Measurements from ENCODE around the gene SCN1B. TPM values are rescaled to one million over a fixed set of nuclear protein-coding genes. Genes with fewer than 3 reads are reported as not detected.
A peak's percentile ranks its signal among the peaks of the same experiment; 100 is the strongest.
"Not testable (repeated sequence)": the region's sequence is repeated elsewhere in the genome, so short reads cannot be mapped to it uniquely, and the experiment has no call there.

Gene SCN1B
- 1 to 10 TPM; 2.7 to 4.7 TPM for total RNA-seq

- H3K9me3 Mint-ChIP-seq, result no peaks in the 10 kb centered on the region
- H3K27me3 Mint-ChIP-seq (ENCODE audit: low read depth), result peaks cover 24% of the 10 kb centered on the region
- H3K36me3 Mint-ChIP-seq (ENCODE audit: insufficient read depth in 2 of 2), result peaks cover 3 to 6% of the 10 kb centered on the region in 2 donors
- peaks cover 17% of the 10 kb centered on the region for H3K4me1 Mint-ChIP-seq (ENCODE audit: low read depth)
- H3K4me3 Mint-ChIP-seq, result peak within 1 kb of the TSS; percentile 64 to 72
- peak; percentile 82 for DNase-seq
- peak; percentile 82 to 86 for ATAC-seq (replicated peaks in 1 of 2)
- peak within 1 kb of the TSS; percentile 80 for H3K27ac Mint-ChIP-seq
Measured at GRCh38 chr19:35030257-35031071, at the start of gene SCN1B. Gene SCN1B, plus strand, starts transcription at chr19:35030470. Its CDS starts 351 bp downstream, at chr19:35030821.

DNA sequence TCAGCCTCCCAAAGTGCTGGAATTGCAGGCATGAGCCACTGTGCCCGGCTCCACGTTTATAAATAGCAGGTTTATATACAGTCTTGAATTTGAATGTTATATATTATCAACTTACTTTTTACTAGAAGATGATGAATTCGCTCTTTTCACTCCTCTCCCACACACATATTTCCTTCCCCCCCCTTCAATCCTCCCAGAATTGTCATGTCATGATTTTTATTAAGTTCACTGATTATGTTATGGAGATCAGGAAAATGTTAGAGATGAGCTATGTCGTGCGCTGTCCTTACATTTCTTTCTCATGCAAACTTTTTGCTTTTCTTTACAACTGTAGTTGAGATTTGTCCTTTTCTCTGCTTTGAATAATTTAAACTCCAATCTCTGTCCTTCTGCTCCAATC, 48.0 kb upstream of the SCN1B start:
- DNase-seq, result no peak
- Mint-ChIP-seq H3K4me1 (ENCODE audit: low read depth) (peaks cover 22% of the 10 kb centered on the region), H3K36me3 (ENCODE audit: insufficient read depth in 2 of 2) (peaks cover 3 to 11% of the 10 kb centered on the region in 2 donors), H3K27me3 (ENCODE audit: low read depth) (no peaks in the 10 kb centered on the region), H3K27ac (no peak overlapping the region), H3K9me3 (peaks cover 2% of the 10 kb centered on the region in 2 donors), H3K4me3 (no peak overlapping the region)
- ATAC-seq (replicated peaks in 1 of 2), result no peak

GRCh38 chr19:34983786-34984185, 46.5 kb upstream of the SCN1B start:
- no peak for ATAC-seq (replicated peaks in 1 of 2)
- Mint-ChIP-seq H3K27ac (no peak overlapping the region), H3K9me3 (peaks cover 2% of the 10 kb centered on the region in 2 donors)

DNA sequence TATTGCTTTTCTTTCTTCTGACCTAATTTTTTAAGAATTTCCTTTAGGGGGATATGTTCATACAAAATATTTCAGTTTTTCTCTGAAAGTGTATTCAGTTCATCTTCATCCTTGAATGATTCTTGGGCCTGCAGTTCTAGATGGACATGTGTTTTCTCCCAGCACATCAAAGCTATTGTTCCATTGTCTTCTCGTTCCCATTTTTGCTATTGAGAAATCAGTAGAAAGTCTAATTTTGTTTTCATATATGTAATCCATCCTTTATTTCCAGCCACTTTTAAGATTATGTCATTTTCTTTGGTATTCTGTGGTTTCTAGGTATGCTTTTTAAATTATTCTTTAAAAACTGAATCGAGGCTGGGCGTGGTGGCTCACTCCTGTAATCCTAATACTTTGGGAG, 46.0 kb upstream of the SCN1B start:
- no peak overlapping the region for H3K4me3 Mint-ChIP-seq
- ATAC-seq (replicated peaks in 1 of 2), result no peak
- no peak for DNase-seq
- H3K4me1 Mint-ChIP-seq (ENCODE audit: low read depth), result peaks cover 42% of the 10 kb centered on the region
- H3K27ac Mint-ChIP-seq, result no peak overlapping the region
- H3K36me3 Mint-ChIP-seq (ENCODE audit: insufficient read depth in 2 of 2), result peaks cover 3 to 11% of the 10 kb centered on the region in 2 donors
- H3K9me3 Mint-ChIP-seq, result peaks cover 2% of the 10 kb centered on the region in 2 donors
- no peaks in the 10 kb centered on the region for H3K27me3 Mint-ChIP-seq (ENCODE audit: low read depth)

More at GRCh38 chr19:34983786-34984185, 46.5 kb upstream of the SCN1B start:
- peaks cover 3 to 11% of the 10 kb centered on the region in 2 donors for H3K36me3 Mint-ChIP-seq (ENCODE audit: insufficient read depth in 2 of 2)
- no peak for DNase-seq
- H3K4me1 Mint-ChIP-seq (ENCODE audit: low read depth), result peaks cover 36% of the 10 kb centered on the region
- no peak overlapping the region for H3K4me3 Mint-ChIP-seq
- H3K27me3 Mint-ChIP-seq (ENCODE audit: low read depth), result no peaks in the 10 kb centered on the region

- peaks cover 53% of the 10 kb centered on the region for H3K4me1 Mint-ChIP-seq (ENCODE audit: low read depth)
- H3K36me3 Mint-ChIP-seq (ENCODE audit: insufficient read depth in 2 of 2), result peaks cover 3 to 11% of the 10 kb centered on the region in 2 donors
- H3K27me3 Mint-ChIP-seq (ENCODE audit: low read depth), result no peaks in the 10 kb centered on the region
- ATAC-seq (replicated peaks in 1 of 2) (peak; percentile 23 to 45), DNase-seq (no peak)
- peak overlapping the region; percentile 59 for H3K27ac Mint-ChIP-seq
- H3K4me3 Mint-ChIP-seq, result peak overlapping the region; percentile 56 to 78
- peaks cover 2% of the 10 kb centered on the region in 2 donors for H3K9me3 Mint-ChIP-seq
Measured at GRCh38 chr19:34985249-34986022, 44.8 kb upstream of the SCN1B start.

- Mint-ChIP-seq H3K36me3 (ENCODE audit: insufficient read depth in 2 of 2) (peaks cover 3 to 20% of the 10 kb centered on the region in 2 donors), H3K27ac (peak overlapping the region; percentile 97), H3K4me3 (peak overlapping the region; percentile 40 to 79), H3K4me1 (ENCODE audit: low read depth) (peaks cover 75% of the 10 kb centered on the region), H3K27me3 (ENCODE audit: low read depth) (no peaks in the 10 kb centered on the region), H3K9me3 (peaks cover 2 to 3% of the 10 kb centered on the region in 2 donors)
- DNase-seq, result no peak
- no peak for ATAC-seq (replicated peaks in 1 of 2)
Measured at GRCh38 chr19:34988119-34988518, 42.2 kb upstream of the SCN1B start.

GRCh38 chr19:34989298-34989697, 41.0 kb upstream of the SCN1B start:
- H3K36me3 Mint-ChIP-seq (ENCODE audit: insufficient read depth in 2 of 2), result peaks cover 3 to 17% of the 10 kb centered on the region in 2 donors
- ATAC-seq (replicated peaks in 1 of 2) (peak in 1 of 2 donors; percentile 6), DNase-seq (no peak)
- H3K27me3 Mint-ChIP-seq (ENCODE audit: low read depth), result no peaks in the 10 kb centered on the region
- peak overlapping the region; percentile 97 for H3K27ac Mint-ChIP-seq
- peaks cover 75% of the 10 kb centered on the region for H3K4me1 Mint-ChIP-seq (ENCODE audit: low read depth)
- peak overlapping the region; percentile 40 to 79 for H3K4me3 Mint-ChIP-seq
- H3K9me3 Mint-ChIP-seq, result peaks cover 1 to 2% of the 10 kb centered on the region in 2 donors

GRCh38 chr19:34990578-34991192, 39.6 kb upstream of the SCN1B start:
- peaks cover 69% of the 10 kb centered on the region for H3K4me1 Mint-ChIP-seq (ENCODE audit: low read depth)
- no peaks in the 10 kb centered on the region for H3K27me3 Mint-ChIP-seq (ENCODE audit: low read depth)
- peak; percentile 67 to 81 for DNase-seq
- H3K9me3 Mint-ChIP-seq, result peaks cover 0 to 1% of the 10 kb centered on the region in 2 donors
- peak overlapping the region; percentile 59 to 65 for H3K4me3 Mint-ChIP-seq
- H3K27ac Mint-ChIP-seq, result peak overlapping the region; percentile 79
- H3K36me3 Mint-ChIP-seq (ENCODE audit: insufficient read depth in 2 of 2), result peaks cover 0 to 10% of the 10 kb centered on the region in 2 donors
- peak; percentile 84 to 92 for ATAC-seq (replicated peaks in 1 of 2)

GRCh38 chr19:34991542-34992333, 38.5 kb upstream of the SCN1B start:
- H3K27ac Mint-ChIP-seq, result peak overlapping the region; percentile 75
- H3K36me3 Mint-ChIP-seq (ENCODE audit: insufficient read depth in 2 of 2), result peaks cover 0 to 12% of the 10 kb centered on the region in 2 donors
- ATAC-seq (replicated peaks in 1 of 2) (no peak), DNase-seq (no peak)
- H3K4me3 Mint-ChIP-seq, result peak overlapping the region; percentile 8 to 67
- no peaks in the 10 kb centered on the region for H3K27me3 Mint-ChIP-seq (ENCODE audit: low read depth)
- peaks cover 0 to 1% of the 10 kb centered on the region in 2 donors for H3K9me3 Mint-ChIP-seq
- peaks cover 70% of the 10 kb centered on the region for H3K4me1 Mint-ChIP-seq (ENCODE audit: low read depth)

- not testable (repeated sequence) for DNase-seq; ATAC-seq (replicated peaks in 1 of 2)
- H3K4me1 Mint-ChIP-seq (ENCODE audit: low read depth), result peaks cover 73% of the 10 kb centered on the region
Measured at GRCh38 chr19:34992582-34992981, 37.7 kb upstream of the SCN1B start.

GRCh38 chr19:34994286-34994642, 36.0 kb upstream of the SCN1B start:
- DNase-seq, result no peak
- Mint-ChIP-seq H3K4me1 (ENCODE audit: low read depth) (peaks cover 73% of the 10 kb centered on the region), H3K27me3 (ENCODE audit: low read depth) (no peaks in the 10 kb centered on the region), H3K36me3 (ENCODE audit: insufficient read depth in 2 of 2) (peaks cover 3 to 13% of the 10 kb centered on the region in 2 donors), H3K27ac (no peak overlapping the region), H3K9me3 (peaks cover 0 to 1% of the 10 kb centered on the region in 2 donors), H3K4me3 (no peak overlapping the region)
- no peak for ATAC-seq (replicated peaks in 1 of 2)

More at GRCh38 chr19:34992582-34992981, 37.7 kb upstream of the SCN1B start:
- H3K9me3 Mint-ChIP-seq; H3K27me3 Mint-ChIP-seq (ENCODE audit: low read depth); H3K36me3 Mint-ChIP-seq (ENCODE audit: insufficient read depth in 2 of 2): not testable (repeated sequence)
- Mint-ChIP-seq H3K27ac (peak overlapping the region; percentile 54), H3K4me3 (peak overlapping the region; percentile 41 to 67)

All from activated T-cell treated with anti-CD3 and anti-CD28 coated beads, Interleukin-2, amount 50 U/mL, for 72 hours (primary cell).